Adrenal gland (tissue), 12 donors: ENCODE data around the gene USP25. TPM values are rescaled to one million over a fixed set of nuclear protein-coding genes. Genes with fewer than 3 reads are reported as not detected.

ENCODE experiments used
- DNase-seq, 7 donors: peaks; one replicate each; pipeline ENCODE4 v3.0.0-alpha.2; 2019 to 2020
- H3K27ac ChIP-seq, 5 donors: fragments of 200-600 bp; sonication (generic) in 4 of 5; 1 replicate in 3 of 5; 2 replicates in 2 of 5; pipeline versions ENCODE4 v1.5.1 to v1.8.0; 2016 to 2020; ENCODE audit warnings: mild to moderate bottlenecking in 1 of 5
- H3K27me3 ChIP-seq: fragments of 200-600 bp; 2 replicates; pipeline ENCODE4 v1.8.0; 2021
- H3K36me3 ChIP-seq, 2 donors: fragments of 200-600 bp; replicated peaks in 1 of 2; 1 replicate in 1 of 2; 2 replicates in 1 of 2; pipeline versions ENCODE4 v1.5.1 to v1.8.0; 2018 to 2022
- H3K4me1 ChIP-seq, 2 donors: fragments of 200-600 bp; replicated peaks in 1 of 2; 1 replicate in 1 of 2; 2 replicates in 1 of 2; pipeline versions ENCODE4 v1.5.1 to v1.8.0; 2018 to 2021
- H3K4me3 ChIP-seq, 4 donors: fragments of 200-600 bp; sonication (generic) in 3 of 4; one replicate each; pipeline ENCODE4 v1.5.1; 2016 to 2018
- H3K9me3 ChIP-seq, 3 donors: fragments of 200-600 bp; sonication (generic) in 1 of 3; replicated peaks in 1 of 3; 1 replicate in 2 of 3; 2 replicates in 1 of 3; pipeline versions ENCODE4 v1.5.1 to v1.8.0; 2016 to 2021
- POLR2A ChIP-seq, 2 donors: fragments of 450-650 bp; IDR thresholded peaks; one replicate each; pipeline ENCODE4 v1.6.1; 2017; ENCODE audit warnings: antibody characterized with exemption in 2 of 2, mild to moderate bottlenecking in 2 of 2, moderate library complexity in 1 of 2
- WGBS, 4 donors: extraction: QIAGEN DNeasy Blood & Tissue Kit in 2 of 4; methylation state at CpG; one replicate each; pipeline versions ENCODE4 v1.1.5 to v1.1.7; 2013 to 2017; 5-methylcytosine and 5-hydroxymethylcytosine counted together
- intact Hi-C, 2 donors: fragments of 100-400 bp; cut with DNase I; formaldehyde crosslinking; loops; one replicate each; pipeline versions ENCODE4 v1.14.1 to v1.15.0; 2022 to 2023
- polyA plus RNA-seq, 3 donors: library from polyadenylated mRNA; stranded (reverse); fragments of 200-250 nt in 2 of 3; fragments of 350-450 nt in 1 of 3; fragmentation: Illumina TruSeq in 1 of 3; extraction: RNeasy Lipid Tissue Mini Kit (QIAGEN cat#74804) in 1 of 3; gene quantifications; one replicate each; pipeline ENCODE4 v1.2.3, GENCODE V29; 2013 to 2014
- total RNA-seq, 9 donors: library from RNA; depleted of rRNA in 4 of 9; stranded (reverse); fragments of >200 nt in 4 of 9; fragments of 120-200 nt in 1 of 9; fragmentation: NEBNext Ultra II Directional in 1 of 9; extraction: Animal tissue kit (Norgen Biotek cat#: 25700) in 1 of 9; gene quantifications; one replicate each; pipeline versions ENCODE4 v1.1.0 to v1.2.4, GENCODE V29; 2013 to 2023
- TF ChIP-seq, protein P1 (sequence below), 6 experiments: fragments of 450-650 bp in 4 of 6; fragments of 200-600 bp in 2 of 6; sonication (generic) in 1 of 6; IDR thresholded peaks; 1 replicate in 5 of 6; 2 replicates in 1 of 6; pipeline versions ENCODE4 v1.5.1 to v1.8.0; 2016 to 2021; ENCODE audit warnings: antibody characterized with exemption in 6 of 6, mild to moderate bottlenecking in 2 of 6, moderate library complexity in 1 of 6
- donor health status: healthy with polysubstance abuse.
- donor health status: Bipolar disorder and iron deficiency.
- donor health status: DM: yes; HTN: yes; CAD: no.
- donor health status: DM: no; HTN: no; CAD: no.
- donor health status: DM: no; HTN: no; CAD: no.
- donor health status: DM: yes; HTN: yes; CAD: no.

USP25 gene
- total and polyA plus RNA-seq, 12 donors, result 11.8 to 47.4 (median 38.3) TPM

GRCh38 chr21:15840406-15840805 lies 110.6 kb downstream of the USP25 start:
- Histone ChIP-seq H3K4me3 (no peak overlapping the region), H3K27me3 (no peaks in the 10 kb centered on the region), H3K27ac (no peak overlapping the region), H3K4me1 (peaks cover 0 to 3% of the 10 kb centered on the region in 2 donors), H3K36me3 (no peaks in the 10 kb centered on the region), H3K9me3 (no peaks in the 10 kb centered on the region)
- DNase-seq, result no peak
- intact Hi-C loops, result no loop called here
- TF ChIP-seq, protein P1, sequence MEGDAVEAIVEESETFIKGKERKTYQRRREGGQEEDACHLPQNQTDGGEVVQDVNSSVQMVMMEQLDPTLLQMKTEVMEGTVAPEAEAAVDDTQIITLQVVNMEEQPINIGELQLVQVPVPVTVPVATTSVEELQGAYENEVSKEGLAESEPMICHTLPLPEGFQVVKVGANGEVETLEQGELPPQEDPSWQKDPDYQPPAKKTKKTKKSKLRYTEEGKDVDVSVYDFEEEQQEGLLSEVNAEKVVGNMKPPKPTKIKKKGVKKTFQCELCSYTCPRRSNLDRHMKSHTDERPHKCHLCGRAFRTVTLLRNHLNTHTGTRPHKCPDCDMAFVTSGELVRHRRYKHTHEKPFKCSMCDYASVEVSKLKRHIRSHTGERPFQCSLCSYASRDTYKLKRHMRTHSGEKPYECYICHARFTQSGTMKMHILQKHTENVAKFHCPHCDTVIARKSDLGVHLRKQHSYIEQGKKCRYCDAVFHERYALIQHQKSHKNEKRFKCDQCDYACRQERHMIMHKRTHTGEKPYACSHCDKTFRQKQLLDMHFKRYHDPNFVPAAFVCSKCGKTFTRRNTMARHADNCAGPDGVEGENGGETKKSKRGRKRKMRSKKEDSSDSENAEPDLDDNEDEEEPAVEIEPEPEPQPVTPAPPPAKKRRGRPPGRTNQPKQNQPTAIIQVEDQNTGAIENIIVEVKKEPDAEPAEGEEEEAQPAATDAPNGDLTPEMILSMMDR (IDR thresholded peaks at IDR 0.05), result no peak
- no peak for TF ChIP-seq POLR2A (IDR thresholded peaks at IDR 0.05)
- WGBS, 4 donors, result 78 to 85% (median 82%) methylated on average over 3 of the region's 3 CpGs

GRCh38 chr21:15841856-15842564 lies 112.2 kb downstream of the USP25 start:
- Histone ChIP-seq H3K27ac (no peak overlapping the region), H3K36me3 (no peaks in the 10 kb centered on the region), H3K9me3 (no peaks in the 10 kb centered on the region), H3K4me1 (peaks cover 0 to 3% of the 10 kb centered on the region in 2 donors), H3K27me3 (no peaks in the 10 kb centered on the region), H3K4me3 (no peak overlapping the region)
- intact Hi-C loops, result no loop called here
- no peak for DNase-seq
- TF ChIP-seq, protein P1 (IDR thresholded peaks at IDR 0.05), result no peak
- TF ChIP-seq POLR2A (IDR thresholded peaks at IDR 0.05), result no peak
- 80 to 88% (median 86%) methylated on average over 3 of the region's 3 CpGs for WGBS, 4 donors

GRCh38 chr21:15842565-15842880 lies 112.7 kb downstream of the USP25 start:
- TF ChIP-seq, protein P1 (IDR thresholded peaks at IDR 0.05), result no peak
- no peak for TF ChIP-seq POLR2A (IDR thresholded peaks at IDR 0.05)
- Histone ChIP-seq H3K27me3 (no peaks in the 10 kb centered on the region), H3K4me3 (no peak overlapping the region), H3K27ac (no peak overlapping the region), H3K9me3 (no peaks in the 10 kb centered on the region), H3K36me3 (no peaks in the 10 kb centered on the region), H3K4me1 (no peaks in the 10 kb centered on the region)
- WGBS, 4 donors, result 90 to 100% (median 96%) methylated on average over 2 of the region's 2 CpGs
- intact Hi-C loops, result no loop called here
- no peak for DNase-seq

GRCh38 chr21:15843766-15844165 lies 114.0 kb downstream of the USP25 start:
- no peak for TF ChIP-seq POLR2A (IDR thresholded peaks at IDR 0.05)
- TF ChIP-seq, protein P1 (IDR thresholded peaks at IDR 0.05), result no peak
- WGBS, 4 donors, result 95 to 100% (median 100%) methylated on average over 1 of the region's 1 CpG
- intact Hi-C loops, result no loop called here
- no peaks in the 10 kb centered on the region for H3K4me1 ChIP-seq
- DNase-seq, result no peak
- no peak overlapping the region for H3K27ac ChIP-seq
- H3K9me3 ChIP-seq, result no peaks in the 10 kb centered on the region
- no peaks in the 10 kb centered on the region for H3K27me3 ChIP-seq
- H3K4me3 ChIP-seq, result no peak overlapping the region
- no peaks in the 10 kb centered on the region for H3K36me3 ChIP-seq
